ENCODE measurements around the gene PRKCB. TPM values are rescaled to one million over a fixed set of nuclear protein-coding genes. Genes with fewer than 3 reads are reported as not detected.
A peak's percentile ranks its signal among the peaks of the same experiment; 100 is the strongest.

Gene PRKCB
- total and polyA plus RNA-seq, 8 donors, result 13.5 to 74.3 (median 57.0) TPM

DNA sequence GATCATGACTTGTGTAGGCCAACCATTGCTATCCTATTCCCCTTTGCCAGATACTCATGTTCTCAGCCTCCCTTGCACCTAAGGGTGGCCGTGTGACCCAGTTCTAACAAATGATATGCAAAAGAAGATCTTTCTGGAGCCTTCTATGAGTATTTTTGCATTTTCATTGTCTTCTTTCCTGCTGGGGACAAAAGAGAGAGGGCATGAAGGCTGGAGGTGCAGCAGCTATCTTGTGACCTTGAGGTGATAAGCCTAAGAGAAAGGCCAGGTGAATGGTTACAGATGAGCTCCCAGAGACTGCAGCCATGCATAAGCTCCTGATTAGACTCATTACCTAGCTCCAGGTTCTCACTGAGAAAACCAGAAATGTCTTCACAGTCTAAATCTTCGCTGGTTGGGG lies 38.8 kb upstream of the PRKCB start:
- H3K9me3 ChIP-seq, result no peaks in the 10 kb centered on the region
- H3K4me3 ChIP-seq, result no peak overlapping the region
- H3K36me3 ChIP-seq, result no peaks in the 10 kb centered on the region
- TF ChIP-seq, protein P1, sequence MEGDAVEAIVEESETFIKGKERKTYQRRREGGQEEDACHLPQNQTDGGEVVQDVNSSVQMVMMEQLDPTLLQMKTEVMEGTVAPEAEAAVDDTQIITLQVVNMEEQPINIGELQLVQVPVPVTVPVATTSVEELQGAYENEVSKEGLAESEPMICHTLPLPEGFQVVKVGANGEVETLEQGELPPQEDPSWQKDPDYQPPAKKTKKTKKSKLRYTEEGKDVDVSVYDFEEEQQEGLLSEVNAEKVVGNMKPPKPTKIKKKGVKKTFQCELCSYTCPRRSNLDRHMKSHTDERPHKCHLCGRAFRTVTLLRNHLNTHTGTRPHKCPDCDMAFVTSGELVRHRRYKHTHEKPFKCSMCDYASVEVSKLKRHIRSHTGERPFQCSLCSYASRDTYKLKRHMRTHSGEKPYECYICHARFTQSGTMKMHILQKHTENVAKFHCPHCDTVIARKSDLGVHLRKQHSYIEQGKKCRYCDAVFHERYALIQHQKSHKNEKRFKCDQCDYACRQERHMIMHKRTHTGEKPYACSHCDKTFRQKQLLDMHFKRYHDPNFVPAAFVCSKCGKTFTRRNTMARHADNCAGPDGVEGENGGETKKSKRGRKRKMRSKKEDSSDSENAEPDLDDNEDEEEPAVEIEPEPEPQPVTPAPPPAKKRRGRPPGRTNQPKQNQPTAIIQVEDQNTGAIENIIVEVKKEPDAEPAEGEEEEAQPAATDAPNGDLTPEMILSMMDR (IDR thresholded peaks at IDR 0.05), result no peak
- H3K27me3 ChIP-seq, result peaks cover 0 to 7% of the 10 kb centered on the region in 2 donors
- H3K27ac ChIP-seq, result no peak overlapping the region
- intact Hi-C loops (cut with DNase I), result no loop called here
- DNase-seq (no peak), ATAC-seq (no peak)
- H3K4me1 ChIP-seq, result no peaks in the 10 kb centered on the region

DNA sequence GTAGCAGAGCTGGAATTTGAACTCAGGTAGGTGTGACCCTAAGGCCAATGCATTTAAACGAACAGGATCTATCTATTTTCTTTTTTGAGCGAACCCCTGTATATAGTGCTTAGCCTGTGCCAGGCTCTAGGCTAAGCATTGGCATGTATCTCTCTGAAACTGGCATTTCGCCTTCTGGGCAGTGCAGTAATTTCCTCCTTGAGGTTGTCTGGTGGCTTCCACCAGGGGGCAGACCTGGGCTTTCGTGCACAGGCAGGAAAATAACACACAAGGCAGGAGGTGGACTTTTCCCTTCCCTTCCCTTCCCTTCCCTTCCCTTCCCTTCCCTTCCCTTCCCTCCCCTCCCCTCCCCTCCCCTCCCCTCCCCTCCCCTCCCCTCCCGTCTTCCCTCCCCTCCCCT lies 34.4 kb upstream of the PRKCB start:
- Histone ChIP-seq H3K4me3 (no peak overlapping the region), H3K9me3 (no peaks in the 10 kb centered on the region), H3K36me3 (no peaks in the 10 kb centered on the region), H3K27me3 (peaks cover 0 to 7% of the 10 kb centered on the region in 2 donors), H3K4me1 (peaks cover 0 to 12% of the 10 kb centered on the region in 2 donors), H3K27ac (no peak overlapping the region)
- TF ChIP-seq, protein P1 (IDR thresholded peaks at IDR 0.05), result peak; percentile 64 to 71
- ATAC-seq, result peak; percentile 93
- intact Hi-C loops (cut with DNase I), result loop anchor here in 1 of 2 donors (5.0 kb wide), 1 partner anchor 211 kb away; no protein-coding TSS in a partner anchor
- peak; percentile 40 to 86 (median 73) for DNase-seq

DNA sequence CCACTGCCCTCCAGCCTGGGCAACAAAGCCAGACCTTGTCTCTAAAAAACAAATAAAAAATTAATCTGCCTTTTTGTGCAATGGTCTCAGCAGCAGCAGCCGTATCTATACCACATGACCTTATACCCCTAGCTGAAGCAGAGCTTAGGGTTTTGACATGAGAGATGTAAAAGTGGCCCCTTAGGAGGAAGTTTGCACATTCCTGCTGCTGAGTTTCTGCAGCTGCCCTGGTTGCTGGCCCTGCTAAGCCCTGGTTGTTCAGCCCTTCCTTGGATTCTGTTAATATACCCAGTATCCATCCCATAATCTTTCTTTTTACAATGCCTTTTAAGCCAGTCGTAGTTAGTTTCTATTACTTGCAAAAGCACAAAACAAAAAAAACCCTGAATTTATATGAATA lies 33.0 kb upstream of the PRKCB start:
- Histone ChIP-seq H3K27me3 (peaks cover 0 to 7% of the 10 kb centered on the region in 2 donors), H3K9me3 (no peaks in the 10 kb centered on the region), H3K27ac (no peak overlapping the region), H3K4me1 (peaks cover 0 to 20% of the 10 kb centered on the region in 2 donors), H3K36me3 (no peaks in the 10 kb centered on the region), H3K4me3 (no peak overlapping the region)
- no peak for ATAC-seq
- intact Hi-C loops (cut with DNase I), result loop anchor here in 1 of 2 donors (5.0 kb wide), 1 partner anchor 210 kb away; no protein-coding TSS in a partner anchor
- peak in 1 of 4 donors; percentile 29 for DNase-seq
- TF ChIP-seq, protein P1 (IDR thresholded peaks at IDR 0.05), result no peak

GRCh38 chr16:23803591-23804123 lies 32.1 kb upstream of the PRKCB start:
- intact Hi-C loops (cut with DNase I), result loop anchor here in 1 of 2 donors (5.0 kb wide), 1 partner anchor 209 kb away; no protein-coding TSS in a partner anchor
- no peaks in the 10 kb centered on the region for H3K36me3 ChIP-seq
- TF ChIP-seq, protein P1 (IDR thresholded peaks at IDR 0.05), result peak; percentile 35 to 47
- no peak overlapping the region for H3K27ac ChIP-seq
- H3K9me3 ChIP-seq, result no peaks in the 10 kb centered on the region
- no peak overlapping the region for H3K4me3 ChIP-seq
- H3K4me1 ChIP-seq, result peaks cover 0 to 20% of the 10 kb centered on the region in 2 donors
- DNase-seq, result peak; percentile 20 to 88 (median 66)
- peak; percentile 86 for ATAC-seq
- H3K27me3 ChIP-seq, result peaks cover 0 to 7% of the 10 kb centered on the region in 2 donors

GRCh38 chr16:23807028-23807427 lies 28.8 kb upstream of the PRKCB start:
- intact Hi-C loops (cut with DNase I), result no loop called here
- Histone ChIP-seq H3K27ac (peak overlapping the region in 1 of 2 donors; percentile 70), H3K36me3 (no peaks in the 10 kb centered on the region), H3K4me3 (no peak overlapping the region), H3K9me3 (no peaks in the 10 kb centered on the region), H3K27me3 (peaks cover 0 to 1% of the 10 kb centered on the region in 2 donors), H3K4me1 (peaks cover 0 to 20% of the 10 kb centered on the region in 2 donors)
- ATAC-seq (peak; percentile 74), DNase-seq (peak in 1 of 4 donors; percentile 68)
- TF ChIP-seq, protein P1 (IDR thresholded peaks at IDR 0.05), result no peak
